GM19452 (cell line): Measurements from ENCODE around the gene CCDC92.
"Not testable (repeated sequence)": the region's sequence is repeated elsewhere in the genome, so short reads cannot be mapped to it uniquely, and the experiment has no call there.

Experiments used
- ATAC-seq: cut with Tn5 transposase; IDR thresholded peaks from one replicate; pipeline ENCODE4 v1.9.1; 2021; ENCODE audit not compliant: unreplicated experiment

Gene CCDC92

GRCh38 chr12:123950476-123951349 is 21.9 kb downstream of the CCDC92 start:
- ATAC-seq, result no peak

DNA sequence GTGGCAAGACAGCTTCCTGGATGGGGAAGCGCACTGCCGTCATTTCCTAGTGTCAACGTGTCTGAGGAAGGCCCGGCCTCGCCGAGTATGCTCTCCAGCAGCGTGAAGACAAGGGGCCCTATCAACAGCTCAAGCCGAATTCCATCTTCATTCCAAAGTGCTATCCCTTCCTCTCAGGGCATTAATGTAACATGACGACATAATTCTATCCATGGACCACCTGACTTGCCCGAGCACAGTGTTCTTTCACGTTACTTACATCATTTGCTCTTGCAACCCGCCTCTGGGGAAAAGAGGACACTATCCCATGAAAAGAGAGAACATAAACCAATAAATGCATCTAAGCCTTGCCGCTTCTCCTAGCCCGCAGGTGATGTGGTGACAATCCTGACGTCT is 22.9 kb downstream of the CCDC92 start:
- no peak for ATAC-seq

DNA sequence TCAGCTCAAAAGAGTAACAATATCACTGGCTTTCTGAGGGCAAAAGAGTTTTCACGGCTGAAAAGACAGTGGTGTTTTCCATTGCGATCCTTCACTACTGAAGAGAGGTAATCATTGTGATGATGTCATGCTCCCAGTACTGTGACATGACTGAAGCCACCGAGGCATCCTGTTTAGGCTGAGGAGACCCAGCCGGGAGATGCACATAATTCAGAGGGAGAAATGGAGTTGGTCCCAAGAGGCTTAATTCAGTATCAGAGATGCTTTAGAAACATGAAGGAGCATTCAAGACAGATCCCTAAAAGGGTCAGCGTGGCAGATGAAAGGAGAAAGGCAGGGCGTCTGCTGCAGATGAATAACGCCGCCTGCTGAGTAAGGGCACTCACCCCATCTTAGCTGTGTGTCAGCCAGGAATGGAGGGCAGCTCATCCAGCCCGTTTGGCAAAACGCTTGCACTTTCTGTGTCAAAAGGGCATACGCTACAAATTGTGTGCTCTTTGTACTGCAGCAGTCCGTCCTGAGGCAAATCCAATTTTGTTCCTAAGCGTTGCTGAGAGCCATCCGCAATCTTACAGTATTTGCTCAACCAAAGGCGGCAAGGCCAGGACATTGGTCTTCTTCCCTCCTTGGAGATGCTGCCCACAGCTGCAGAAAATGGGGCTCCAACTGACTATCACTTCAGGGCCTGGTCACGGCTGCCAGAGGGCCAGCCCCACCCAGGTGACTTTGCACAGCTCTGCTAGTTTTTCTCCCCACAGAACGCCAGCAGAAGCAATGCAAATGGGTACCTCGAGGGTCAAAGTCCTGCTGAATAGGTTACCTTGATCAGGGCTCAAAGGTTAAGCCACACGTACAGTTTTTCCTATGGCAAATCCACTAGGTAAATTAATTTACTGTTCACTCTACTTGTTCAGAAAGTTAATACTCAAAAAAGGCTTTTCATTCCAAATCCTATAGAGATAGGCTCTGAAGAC is 23.5 kb downstream of the CCDC92 start:
- ATAC-seq, result no peak

DNA sequence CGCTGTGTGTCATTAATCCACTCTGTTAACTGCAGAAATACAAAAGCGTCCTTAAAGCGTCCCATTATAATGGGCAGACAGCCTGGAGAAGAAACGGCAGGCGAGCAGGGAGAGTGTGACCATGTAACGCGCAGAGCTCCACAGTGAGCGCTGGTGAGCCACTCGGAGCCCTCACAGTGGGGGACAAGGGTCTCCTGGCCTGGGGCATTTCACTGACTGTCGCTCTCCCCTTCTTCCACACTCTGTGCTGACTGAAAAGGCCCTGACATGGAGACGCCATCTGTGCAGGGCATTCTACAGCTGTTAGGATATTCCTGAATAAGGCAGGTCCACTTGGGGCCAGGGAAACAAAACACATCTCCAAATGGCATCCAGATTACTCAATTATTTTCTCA is 24.2 kb downstream of the CCDC92 start:
- ATAC-seq, result no peak

DNA sequence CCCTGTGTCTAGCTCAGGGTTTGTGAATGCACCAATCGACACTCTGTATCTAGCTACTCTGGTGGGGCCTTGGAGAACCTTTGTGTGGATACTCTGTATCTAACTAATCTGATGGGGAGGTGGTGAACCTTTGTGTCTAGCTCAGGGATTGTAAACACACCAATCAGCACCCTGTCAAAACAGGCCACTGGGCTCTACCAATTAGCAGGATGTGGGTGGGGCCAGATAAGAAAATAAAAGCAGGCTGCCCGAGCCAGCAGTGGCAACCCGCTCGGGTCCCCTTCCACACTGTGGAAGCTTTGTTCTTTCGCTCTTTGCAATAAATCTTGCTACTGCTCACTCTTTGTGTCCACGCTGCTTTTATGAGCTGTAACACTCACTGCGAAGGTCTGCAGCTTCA is 25.1 kb downstream of the CCDC92 start:
- not testable (repeated sequence) for ATAC-seq

GRCh38 chr12:123946516-123947505 is 25.8 kb downstream of the CCDC92 start:
- not testable (repeated sequence) for ATAC-seq

GRCh38 chr12:123946152-123946515 is 26.5 kb downstream of the CCDC92 start:
- no peak for ATAC-seq

DNA sequence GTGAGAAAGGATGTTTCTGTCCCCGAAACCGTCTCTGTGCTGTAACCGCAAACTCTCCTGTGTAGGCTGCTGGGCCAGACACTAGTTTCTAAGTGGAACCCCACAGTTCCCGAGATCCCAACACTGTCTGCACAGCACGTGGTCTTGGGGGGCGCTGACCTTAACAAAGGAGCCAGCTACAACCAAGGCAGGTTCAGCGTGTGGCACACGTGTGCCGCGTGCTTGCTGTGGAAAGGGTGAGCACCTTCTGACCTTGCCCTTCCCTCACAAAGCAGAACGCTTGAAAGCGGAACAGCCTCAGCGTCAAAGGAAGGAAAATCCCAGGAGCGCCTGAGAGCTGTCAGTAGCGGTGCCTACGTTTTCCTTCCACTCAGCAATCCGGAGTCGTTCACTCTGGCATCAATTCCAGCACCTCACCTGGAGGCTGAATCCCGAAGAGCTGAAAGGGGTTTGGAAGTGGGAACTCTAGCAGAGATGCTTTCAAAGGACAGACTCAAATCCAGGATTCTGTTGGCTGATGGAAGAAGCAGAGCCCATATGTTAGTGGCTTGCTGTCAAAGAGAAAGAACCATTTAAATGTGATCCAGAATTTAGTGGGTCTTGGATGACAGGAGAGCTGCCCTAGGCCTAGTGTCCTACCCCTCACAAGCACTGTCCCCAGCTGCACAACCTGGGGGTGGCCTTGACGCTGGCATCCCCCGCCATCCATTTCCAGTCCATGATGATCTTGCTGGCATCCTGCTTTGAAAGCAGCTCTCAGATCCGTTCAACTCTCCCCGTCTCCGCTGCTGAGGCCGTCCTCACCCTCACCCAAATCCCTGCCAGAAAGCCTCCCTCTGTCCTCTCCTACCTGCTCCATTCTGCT is 27.1 kb downstream of the CCDC92 start:
- no peak for ATAC-seq

DNA sequence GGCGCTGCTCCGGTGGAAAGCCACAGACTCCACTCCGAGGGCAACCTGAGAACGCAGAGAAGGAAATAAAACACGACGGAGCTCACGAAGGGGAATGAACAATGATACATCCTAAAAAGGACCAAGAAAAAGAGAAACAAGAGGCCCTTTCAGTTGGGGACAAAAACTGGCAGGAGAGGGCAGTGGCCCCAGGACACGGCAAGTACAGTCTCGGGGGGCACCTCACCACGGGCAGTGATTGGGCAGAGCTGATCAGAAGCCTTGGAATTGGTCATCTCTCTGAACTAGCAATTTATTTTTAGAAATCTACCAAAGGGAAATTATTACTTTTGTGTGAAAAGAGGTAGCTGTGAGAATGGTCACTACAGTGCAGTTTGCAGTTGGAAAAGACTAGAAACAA is 27.9 kb downstream of the CCDC92 start:
- no peak for ATAC-seq

- no peak for ATAC-seq
Measured at GRCh38 chr12:123943816-123944215, 28.8 kb downstream of the CCDC92 start.

- ATAC-seq, result no peak
Measured at GRCh38 chr12:123942911-123943648, 29.6 kb downstream of the CCDC92 start.

DNA sequence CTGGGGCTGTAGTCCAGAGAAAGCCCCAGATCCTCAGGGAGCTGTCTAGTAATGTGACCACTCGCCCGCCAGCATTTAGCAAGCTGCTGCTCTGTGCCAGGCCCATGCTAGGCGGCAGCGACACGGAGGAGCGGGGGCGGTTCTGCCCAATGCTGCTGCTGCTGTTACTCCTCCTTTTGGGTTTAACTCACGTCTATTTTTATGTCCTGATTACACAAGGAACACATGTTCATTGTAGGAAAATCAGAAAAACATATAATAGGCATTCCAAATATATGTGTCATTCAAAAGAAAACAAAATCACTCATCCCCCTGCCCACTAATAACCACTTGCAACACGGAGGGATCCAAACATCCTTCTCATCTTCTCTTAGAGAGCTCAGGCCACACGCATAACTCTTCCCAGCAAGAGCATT is 30.4 kb downstream of the CCDC92 start:
- ATAC-seq, result no peak

DNA sequence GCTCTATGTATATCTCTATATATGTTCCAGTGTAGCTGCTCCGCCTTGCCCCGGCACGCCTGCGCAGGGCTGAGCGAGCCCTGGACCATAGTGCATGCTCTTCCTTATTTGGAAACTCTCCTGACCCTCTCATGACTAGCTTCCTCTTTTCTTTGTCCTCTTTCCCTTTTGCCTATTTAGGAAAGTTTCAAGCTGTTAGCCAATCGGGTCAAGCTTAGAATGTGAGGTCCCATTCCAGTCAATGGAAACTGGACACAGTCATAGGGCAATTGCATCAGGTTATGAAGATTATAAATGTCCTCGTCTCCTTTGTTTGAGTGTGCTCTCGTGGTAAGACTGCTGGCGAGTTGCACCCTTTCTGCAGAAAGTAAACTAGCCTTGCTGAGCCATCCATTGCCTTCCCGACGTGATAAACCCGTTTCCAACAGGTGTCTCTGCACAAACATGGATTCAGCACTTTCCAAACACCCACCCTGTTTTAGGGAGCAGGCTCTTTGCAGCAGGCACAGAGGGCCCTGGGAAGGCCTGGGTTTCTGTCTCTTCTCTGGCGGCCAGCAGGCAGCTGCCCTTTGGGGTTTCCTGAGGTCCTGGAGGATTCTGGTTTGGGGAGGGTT is 30.9 kb downstream of the CCDC92 start:
- ATAC-seq, result no peak

DNA sequence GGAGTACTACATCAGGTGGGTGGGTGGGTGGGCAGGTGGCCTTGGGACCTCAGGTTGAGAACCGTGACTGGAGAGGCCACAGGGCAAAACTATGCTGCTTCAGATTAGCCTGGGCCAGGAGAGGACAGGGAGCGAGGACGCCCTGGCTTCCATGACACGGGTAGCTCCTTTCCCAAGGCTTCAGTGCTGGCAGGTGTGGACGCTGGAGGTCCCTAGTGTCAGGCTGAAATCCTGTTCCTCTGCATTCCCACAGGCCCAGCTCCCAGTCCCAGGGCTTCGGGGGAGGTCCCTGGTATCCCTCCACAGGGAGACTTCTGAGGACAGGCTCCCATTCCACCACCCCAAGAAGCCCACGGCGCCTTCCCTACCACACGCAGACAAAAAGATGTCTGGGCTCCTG is 31.6 kb downstream of the CCDC92 start:
- no peak for ATAC-seq

DNA sequence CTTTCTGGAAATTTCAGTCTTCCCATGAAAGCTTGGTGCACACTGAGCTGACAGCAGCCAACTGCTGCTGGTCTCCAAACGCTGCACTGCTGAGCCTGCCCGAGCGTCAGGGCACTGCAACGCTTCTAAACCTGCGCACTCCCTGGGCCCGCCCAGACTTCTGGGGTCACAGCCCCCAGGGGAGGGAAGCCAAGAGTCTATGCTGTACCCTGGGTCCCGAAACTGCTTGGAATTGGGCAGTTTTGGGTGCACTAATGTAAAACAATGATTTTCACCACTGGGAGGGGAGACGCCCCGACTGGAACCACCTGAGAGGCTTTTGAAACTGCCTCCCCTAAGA is 32.0 kb downstream of the CCDC92 start:
- ATAC-seq, result no peak

GRCh38 chr12:123939716-123940626 is 32.7 kb downstream of the CCDC92 start:
- ATAC-seq, result no peak

- no peak for ATAC-seq
Measured at GRCh38 chr12:123938679-123939480, 33.8 kb downstream of the CCDC92 start.
